GM18909 (cell line): Measurements from ENCODE around the gene SLC35B1.

Experiments used
- ATAC-seq: cut with Tn5 transposase; IDR thresholded peaks from one replicate; pipeline ENCODE4 v1.9.1; 2021; ENCODE audit warnings: mild to moderate bottlenecking; ENCODE audit not compliant: unreplicated experiment, poor library complexity

The SLC35B1 gene

DNA sequence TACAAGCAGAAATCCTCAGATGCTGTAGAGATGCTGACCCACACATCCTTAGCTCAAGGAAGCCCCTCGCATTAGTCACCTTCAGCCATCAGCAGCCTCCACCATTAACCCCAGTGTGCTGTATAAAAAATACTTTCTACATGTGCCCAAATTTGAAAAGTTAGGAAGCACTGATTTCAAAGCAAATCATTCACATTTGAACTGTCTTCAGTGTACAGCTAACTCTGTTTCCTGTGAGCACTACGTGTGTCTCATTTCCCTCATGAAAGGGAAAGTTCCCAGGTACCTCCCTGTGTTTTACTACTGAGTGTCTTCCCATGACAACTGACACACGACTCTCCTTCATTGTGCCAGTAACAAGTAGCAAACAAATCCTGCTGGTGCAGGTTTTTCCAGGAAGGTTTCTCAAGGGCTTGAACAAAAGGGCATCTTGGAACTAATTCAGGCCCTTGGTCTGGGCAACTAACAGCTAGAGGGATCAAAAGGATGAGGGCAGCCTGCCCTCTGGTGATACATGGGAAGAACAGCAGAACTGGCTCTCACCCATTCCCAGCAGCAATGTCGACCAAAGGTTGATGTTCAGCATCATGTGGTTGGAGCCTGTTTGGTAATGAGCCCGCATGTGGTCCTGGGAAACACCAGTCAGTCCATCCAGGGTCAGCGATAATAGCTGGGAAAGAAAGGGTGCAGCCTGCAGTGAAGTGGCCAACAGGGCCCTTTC lies 4.0 kb downstream of the SLC35B1 start:
- no peak for ATAC-seq

DNA sequence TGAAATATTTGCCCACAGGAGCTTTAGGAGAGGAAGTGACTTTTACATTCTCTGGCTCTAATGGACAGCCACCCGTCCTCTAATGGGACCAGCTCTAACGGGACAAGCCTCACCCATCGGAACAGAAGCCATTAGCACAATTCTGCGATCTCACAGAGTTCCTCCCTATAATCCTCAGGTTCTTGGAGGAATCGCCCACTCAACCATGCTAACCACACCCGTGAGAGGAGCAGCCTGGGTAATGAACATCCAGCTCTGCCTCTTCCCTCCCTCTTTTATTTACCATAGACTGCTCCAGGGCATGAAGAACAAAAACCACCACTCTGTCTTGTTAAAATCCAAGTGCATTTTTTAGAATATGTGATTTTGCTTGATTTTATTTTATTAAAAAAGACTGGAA lies 6.8 kb downstream of the SLC35B1 start:
- no peak for ATAC-seq

DNA sequence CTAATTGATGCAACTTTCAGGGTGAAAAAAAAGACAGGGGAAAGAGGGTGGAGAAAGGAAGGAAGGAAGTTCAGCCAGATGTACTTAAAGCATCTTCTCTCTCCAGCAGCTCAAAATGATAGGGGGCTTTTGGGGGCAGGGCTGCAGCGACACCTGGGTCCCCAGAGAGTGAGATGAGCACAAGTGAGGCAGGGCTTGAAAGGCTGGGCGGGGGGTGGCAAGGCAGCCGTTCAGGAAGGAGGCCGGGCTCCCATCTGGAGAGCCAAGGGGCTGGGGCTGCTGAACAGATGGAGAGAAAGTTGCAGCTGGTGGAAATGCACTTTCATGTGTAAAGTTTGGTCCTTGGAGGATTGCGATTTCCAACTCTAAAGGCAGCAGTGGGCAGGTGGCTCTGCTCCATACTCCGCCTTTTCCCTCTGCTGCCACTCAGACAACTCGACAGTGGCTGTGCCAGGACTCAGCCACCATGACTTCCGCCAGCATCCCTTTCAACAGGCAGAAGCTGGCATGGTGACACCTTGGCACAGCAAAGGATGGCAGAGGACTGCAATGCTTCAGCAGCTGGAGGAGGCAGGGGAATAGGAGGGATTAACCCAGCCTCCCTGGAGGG lies 7.7 kb downstream of the SLC35B1 start:
- no peak for ATAC-seq

DNA sequence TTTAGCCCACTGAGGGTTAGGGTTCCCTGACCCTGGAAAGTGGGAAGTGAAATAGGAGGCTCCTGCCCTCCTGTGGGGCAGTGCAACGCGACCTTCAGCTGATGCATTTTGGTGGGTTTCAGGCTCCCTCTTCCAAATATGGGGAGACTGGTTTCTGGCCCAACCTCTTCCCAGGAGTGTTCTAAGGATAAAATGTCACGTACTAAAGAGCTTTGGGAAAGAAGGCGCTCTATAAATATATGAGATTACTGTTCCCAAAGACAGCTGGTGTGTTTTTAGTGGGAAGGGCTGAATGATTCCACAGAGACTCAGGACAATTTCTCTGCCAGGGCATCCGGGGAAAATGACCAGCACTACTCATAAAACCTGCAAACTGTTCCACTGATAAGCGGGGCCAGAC lies 9.8 kb downstream of the SLC35B1 start:
- no peak for ATAC-seq

DNA sequence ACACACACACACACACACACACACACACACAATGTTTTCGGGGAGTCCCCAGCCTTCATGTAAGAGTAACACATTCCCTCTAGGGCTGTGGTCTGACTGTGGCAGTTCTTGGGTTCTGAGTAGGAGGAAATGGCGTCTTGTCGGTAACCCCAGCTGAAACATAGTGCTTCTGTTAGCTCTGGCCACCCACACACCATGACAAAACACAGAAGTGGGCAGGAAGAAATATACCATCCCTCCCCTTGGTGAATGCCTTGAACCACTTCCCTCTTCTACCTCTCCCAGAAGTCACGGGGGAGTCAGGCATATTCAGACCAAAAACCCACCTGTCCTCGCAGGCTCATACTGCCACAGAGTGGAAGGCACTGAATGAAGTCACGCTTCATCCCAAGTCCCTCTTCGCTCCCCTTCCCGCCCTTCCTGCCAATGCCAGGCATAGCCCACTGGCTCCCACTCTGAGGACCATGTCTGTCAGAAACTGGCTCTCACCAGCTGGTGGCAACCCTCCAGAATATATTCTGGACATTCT lies 11.5 kb downstream of the SLC35B1 start:
- no peak for ATAC-seq

DNA sequence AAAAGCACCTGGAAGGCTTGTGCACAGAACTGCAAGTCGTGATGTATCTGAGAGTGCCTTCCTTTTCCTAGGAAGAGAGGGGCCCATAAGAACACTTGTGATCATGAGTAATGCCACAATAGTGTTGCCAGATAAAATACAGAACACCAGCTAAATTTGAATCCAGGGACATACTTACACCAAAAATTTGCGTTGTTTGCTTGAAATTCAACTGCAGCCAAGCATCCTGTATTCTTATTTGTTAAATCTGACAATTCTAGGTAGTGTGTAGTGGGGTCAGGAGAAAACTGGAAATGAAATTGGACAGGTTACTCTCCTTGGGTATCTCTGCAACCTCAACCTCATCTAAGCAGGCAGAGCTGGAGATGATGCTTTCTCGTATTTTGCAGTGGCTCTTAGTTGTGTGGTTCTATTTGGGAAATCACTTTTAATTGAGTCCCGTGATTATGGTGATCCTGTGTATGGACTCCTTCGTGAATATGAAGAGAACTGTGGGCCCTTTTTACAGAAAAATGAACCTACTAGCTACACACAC lies 12.0 kb downstream of the SLC35B1 start:
- no peak for ATAC-seq

DNA sequence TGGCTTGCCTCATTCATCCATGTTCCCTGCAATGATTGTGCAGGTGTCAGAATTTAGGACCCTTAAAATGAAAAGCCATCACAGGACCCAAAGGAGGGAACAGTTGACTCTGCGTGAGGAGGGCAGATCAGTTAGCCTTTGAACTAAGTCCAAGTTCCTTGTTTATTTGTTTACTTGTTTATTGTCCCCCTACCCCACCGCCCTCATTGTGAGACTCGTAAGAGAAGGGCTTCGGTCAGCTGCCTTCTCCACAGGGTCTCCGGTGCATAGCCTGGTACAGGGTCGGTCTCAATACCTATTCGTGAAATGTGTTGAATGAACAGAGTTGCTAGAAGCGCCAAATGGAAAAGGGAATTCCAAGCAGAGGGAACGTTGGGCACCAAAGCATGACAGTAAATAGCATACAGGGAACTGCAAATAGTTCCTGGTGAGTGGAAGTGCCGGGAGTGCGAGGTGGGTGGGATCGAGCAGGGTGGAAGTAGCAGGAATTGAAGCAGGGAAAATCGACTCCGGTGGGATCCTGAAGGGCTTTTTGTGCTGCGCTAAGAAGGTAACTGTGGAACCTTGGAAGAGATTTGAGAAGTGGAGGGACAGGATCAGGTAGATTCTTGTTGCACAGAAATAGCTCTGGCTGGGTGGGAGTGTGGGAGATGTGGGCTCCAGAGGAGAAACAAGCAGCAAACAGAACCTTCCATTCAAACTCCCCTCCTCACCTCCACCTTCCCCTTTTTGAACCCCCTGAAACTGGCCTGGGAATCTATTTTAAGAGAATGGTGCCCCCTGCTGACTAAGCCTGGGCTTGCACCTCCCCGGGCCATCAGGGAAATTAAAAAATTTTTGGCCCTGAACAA lies 12.7 kb downstream of the SLC35B1 start:
- no peak for ATAC-seq

DNA sequence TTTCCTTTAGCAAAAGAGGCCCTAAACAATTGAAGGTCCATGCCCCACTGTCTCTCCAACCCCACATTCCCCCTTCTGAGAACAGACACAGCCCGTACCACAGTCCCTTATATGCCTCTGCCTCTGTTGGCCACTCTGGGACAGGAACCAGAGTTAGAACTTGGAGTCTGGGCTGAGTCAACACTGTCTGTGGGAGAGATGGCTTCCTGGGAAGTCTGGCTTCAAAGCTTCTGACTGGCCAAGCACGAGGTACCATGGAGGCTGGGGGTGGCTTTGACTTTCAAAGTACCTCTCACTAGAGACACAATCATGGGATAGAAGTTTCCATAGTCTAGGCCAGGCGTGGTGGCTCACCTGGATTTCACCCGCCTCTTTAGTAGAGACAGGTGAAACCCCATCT lies 15.0 kb downstream of the SLC35B1 start:
- no peak for ATAC-seq

DNA sequence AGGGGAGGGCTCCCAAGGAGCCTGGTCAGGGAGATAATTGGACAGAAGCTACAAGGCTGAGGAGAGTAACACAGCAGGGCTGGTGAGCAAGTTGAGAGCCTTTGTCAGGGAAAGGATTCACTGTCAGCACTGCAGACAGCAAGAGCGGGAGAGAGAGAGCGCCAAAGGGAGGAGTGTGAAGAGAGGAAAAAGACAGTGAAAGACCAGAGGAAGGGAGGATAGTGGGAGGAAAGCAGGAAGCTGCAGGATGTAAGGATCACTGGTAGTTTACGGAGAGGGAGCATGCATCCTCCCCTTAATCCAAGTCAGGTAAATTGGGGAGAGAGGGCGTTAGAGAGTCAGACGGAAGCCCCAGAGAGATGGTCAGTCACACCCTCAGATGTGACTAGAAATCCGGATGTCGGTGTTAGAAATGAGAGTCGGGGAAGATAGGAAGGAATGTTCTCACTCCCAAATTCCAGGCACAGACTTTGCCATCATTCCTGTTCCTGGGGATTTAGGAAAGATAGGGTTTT lies 16.0 kb downstream of the SLC35B1 start:
- ATAC-seq, result no peak

DNA sequence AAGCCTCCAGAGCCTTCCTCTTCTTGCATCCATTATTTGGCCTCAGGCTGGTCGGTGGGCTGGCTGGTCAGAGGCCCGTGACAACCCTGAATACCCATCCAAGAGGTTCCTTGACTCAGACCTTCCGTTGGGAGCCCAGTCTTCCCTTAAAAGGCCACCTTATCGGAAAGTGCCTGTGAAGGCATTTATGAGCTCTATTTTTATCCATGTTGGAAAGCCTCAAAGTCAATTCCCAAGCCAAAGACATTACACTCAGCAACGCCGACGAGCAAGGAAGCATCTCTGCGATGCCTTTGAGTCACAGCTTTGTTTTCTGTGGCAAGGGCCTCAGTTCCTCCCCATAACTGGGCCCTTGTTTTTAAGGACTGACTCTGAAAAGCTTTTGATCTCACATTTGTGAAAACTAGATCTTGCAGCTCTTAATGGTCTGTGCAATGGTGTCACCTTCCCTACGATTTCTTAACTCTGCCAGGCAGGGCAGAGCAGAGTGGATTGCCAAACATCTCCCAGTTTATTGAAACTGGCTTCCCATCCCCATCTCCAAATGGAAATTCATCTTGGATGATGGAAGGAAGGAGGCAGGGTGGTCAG lies 16.6 kb downstream of the SLC35B1 start:
- ATAC-seq, result no peak

DNA sequence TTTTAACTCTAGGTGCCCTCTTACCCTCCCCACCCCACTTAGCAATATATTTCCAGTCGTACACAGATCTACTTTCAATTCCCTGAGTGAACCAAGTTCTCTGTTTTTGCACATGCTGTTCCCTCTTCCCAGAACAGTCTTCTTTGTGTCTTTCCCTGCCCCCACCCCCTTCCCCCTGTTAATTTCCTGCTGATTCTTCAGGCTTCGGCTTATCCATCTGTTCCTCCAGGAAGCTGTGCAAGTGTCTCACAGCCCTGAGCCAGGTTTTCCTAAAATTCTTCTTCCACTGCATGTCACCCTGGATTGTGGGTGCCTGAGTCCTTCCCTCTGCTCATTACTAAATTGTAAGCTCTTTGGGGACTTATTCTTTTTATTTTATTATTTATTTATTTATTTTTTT lies 17.5 kb downstream of the SLC35B1 start:
- no peak for ATAC-seq

DNA sequence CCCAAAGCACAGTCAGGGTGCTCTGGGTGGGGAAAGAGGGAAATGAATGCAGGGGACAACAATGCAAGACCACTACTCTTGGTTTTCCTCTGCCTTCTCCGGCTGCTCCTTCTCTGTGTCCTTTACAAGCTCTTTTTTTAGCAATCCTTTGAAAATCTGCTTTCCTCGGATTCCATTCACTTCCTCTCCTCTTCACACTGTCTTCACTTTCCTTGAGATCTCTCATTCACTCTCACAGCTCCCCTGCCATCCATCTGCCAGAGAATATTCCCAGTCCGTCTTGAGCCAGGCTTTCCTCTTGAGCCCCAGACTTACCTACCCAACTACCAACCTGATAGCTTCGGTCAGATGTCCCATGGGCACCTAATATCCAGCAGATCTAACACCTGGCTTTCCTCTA lies 18.9 kb downstream of the SLC35B1 start:
- no peak for ATAC-seq

DNA sequence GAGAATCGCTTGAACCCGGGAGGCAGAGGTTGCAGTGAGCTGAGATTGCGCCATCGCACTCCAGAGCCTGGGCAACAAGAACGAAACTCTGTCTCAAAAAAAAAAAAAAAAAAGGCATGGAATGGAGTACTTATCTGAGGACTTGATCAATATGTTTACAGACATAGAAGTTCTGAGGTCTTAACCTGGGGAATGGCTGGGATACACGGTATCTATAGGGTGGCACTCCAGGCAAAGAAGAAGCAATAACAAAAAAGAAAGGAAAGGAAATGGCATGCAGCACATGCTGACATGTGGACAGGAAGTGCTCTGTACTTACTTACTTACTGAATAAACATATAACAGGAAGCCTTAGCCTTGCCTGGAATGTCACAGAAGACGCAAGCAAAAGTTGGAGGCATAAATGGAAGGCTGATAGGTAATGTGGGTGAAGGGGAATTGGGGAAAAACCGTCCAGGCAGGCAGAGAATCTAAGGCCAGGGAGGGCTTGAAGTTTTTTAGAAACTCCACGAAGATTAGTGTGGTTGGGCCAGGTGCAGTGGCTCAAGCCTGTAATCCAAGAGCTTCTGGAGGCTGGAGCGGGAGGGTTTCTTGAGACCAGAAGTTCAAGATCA lies 19.8 kb downstream of the SLC35B1 start:
- no peak for ATAC-seq

DNA sequence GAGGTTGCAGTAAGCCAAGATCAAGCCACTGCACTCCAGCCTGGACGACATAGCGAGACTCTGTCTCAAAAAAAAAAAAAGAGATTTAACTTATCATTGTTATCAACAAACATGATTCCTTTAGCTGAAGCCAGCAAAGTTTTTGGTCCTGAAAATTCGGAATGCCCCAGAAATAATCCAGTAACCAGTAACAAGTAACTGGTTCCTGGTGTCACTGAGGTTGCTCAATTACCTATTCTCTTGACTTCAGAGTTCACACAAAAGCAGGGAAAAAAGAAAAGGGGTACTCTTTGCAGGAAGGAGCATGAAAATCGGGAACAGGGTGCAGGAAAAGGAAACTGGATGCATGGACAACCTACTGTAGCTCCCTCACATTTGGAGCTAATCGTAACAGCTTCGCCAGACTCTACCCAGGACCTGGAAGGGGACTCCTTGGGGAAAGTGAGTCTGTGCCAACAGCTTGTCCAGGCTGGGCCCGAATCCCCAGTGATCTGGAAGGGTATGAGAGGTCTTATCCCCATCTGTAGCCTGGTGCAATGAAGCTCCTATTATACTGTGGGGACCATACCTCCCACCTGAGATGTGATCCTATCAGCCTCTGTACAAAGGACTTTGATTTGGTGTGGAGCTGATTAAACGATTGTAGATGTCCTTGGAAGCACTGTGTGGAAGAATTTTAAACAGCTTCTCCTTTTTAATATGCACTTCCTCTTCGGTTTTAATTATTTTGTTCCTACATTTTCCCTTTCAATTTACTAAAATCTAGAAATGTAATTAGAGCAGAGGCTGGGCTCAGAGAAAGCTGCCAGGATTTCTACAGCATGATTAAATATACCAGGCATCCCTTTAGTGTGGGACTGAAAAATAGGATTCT lies 26.4 kb downstream of the SLC35B1 start:
- ATAC-seq, result no peak

DNA sequence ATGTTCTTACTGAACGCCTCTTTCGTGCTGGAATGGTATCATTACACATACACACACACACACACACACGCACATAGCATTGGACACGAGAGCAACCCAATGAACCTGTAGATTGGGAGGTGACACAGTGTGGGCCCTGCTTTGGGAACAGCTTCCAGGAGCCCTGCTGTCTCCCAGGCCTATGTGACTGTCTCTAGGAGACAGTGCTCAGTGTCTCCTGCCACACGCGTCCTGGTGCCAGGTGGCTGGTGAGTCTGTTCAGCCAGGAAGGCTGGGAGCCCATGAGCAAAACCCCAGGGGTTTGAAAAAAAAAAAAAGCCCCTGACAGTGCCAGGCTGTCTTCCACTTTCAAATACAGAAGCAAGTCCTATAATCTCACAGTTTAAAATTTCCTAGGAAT lies 27.4 kb downstream of the SLC35B1 start:
- no peak for ATAC-seq

DNA sequence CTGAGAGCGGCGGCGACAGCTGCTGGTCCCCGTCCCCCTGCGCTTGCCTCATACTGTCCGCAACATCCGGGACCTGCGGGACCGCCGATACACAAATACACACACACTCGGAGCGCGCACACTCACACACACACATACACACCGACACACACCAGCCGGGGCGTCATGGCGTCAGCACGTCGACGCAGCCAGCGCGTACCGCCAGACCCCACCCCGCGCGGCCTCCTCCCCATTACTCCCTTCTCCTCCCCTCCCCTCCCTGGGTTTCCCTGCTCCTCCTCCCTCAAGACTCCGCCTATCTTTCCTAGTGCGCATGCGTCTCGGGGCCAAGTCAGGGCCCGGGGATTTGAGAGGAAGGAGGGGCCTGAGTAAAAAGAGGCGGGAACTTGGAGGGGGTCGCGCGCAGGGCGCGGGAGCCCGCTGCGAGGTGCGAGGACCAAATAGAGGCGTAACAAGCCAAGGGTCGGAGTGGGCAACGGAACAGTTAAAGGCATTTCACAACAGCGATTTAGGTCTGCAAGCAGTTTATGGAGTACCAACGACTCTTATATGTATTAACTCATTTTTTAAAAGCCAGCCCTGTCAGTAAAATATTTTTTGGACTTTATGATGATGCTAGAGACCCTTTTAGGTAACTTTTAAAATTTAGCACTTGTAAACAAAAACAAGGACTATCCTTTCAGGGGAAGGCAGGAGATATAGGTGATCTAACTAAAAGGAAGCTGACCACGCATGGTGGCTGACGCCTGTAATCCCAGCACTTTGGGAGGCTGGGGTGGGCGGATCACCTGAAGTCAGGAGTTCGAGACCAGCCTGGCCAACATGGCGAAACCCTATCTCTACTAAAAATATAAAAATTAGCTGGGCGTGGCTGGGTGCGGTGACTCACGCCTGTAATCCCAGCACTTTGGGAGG lies 29.6 kb downstream of the SLC35B1 start, which contains the start of gene SPOP:
TSS of gene SPOP (minus strand) at position 165 of the 915 bp plus-strand sequence. CDS start 55,287 bp downstream, outside the sequence.
- peak; percentile 79 for ATAC-seq

DNA sequence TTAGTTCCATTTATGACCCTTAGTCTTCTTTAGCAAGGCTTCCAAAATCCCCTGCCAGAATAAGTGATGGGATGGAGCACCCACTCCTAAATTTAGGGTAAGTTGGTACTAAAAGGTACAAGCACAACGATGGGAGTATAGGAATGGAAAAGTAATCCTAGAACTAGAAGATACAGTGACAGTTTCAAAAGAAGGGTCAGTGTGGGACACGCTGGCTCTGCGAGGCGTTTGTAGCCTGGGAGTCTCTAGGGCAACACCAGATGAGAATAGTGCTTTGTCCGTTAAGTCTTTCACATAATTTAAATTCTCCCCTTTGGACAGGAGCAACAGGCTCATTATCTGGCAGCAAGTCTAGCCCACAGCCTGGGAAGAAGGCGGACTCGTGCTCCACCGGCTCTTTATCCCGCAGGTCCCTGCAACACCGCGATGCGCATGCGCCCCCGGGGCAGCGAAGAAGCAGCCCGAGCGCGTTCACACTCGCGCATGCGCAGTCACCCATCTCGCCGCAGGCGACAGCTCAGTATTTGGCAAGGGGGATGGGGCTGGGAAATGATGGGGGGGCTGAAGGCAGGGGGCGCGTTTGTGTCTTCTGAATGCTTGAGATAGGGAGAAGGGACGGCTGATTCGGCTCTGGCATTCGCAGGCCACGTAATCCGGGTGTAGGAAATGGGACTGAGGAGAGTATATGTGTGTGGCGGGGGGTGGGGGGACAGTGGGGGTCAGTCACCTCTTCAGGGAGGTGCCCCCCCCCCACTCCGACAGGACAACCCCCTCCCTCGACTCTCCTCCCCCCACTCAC lies 30.4 kb downstream of the SLC35B1 start:
- ATAC-seq, result peak; percentile 61
